ENCODE data around the gene ETV1. TPM values are rescaled to one million over a fixed set of nuclear protein-coding genes. Genes with fewer than 3 reads are reported as not detected.

The ETV1 gene
- total RNA-seq, 2 donors from 2014 or later, result 15.8 to 31.2 TPM

GRCh38 chr7:13848681-13849131 lies 140.8 kb downstream of the ETV1 start:
- no peaks in the 10 kb centered on the region for H3K36me3 ChIP-seq (ENCODE audit: control insufficient read depth, insufficient read depth, low read length)
- H3K27ac Mint-ChIP-seq, result no peak overlapping the region
- no peak overlapping the region for H3K27ac ChIP-seq (ENCODE audit: low read depth, low read length)
- WGBS, 2 experiments (ENCODE audit: insufficient coverage in 1 of 2, insufficient read length in 1 of 2), result 95 to 100% methylated on average over 4 to 5 of the region's 5 CpGs
- H3K4me1 Mint-ChIP-seq, result peaks cover 21% of the 10 kb centered on the region
- no peak overlapping the region for H3K4me3 ChIP-seq (ENCODE audit: low read length)
- no peaks in the 10 kb centered on the region for H3K27me3 ChIP-seq (ENCODE audit: control insufficient read depth, insufficient read depth, low read length, poor library complexity, severe bottlenecking)
- H3K36me3 Mint-ChIP-seq (ENCODE audit: low read depth), result no peaks in the 10 kb centered on the region
- no peaks in the 10 kb centered on the region for H3K9me3 ChIP-seq (ENCODE audit: control insufficient read depth, low read length)
- H3K4me3 Mint-ChIP-seq, result no peak overlapping the region
- DNase-seq, result no peak
- H3K4me1 ChIP-seq (ENCODE audit: control insufficient read depth, insufficient read depth, low read length), result peaks cover 3% of the 10 kb centered on the region
- no peak overlapping the region for H3K9ac ChIP-seq (ENCODE audit: extremely low read depth, low read length, poor library complexity, severe bottlenecking)
- no peaks in the 10 kb centered on the region for H3K9me3 Mint-ChIP-seq
- TF ChIP-seq CTCF (conservative IDR thresholded peaks at IDR 0.05), result no peak
- H3K27me3 Mint-ChIP-seq (ENCODE audit: insufficient read depth), result no peaks in the 10 kb centered on the region

- no peak for DNase-seq
- 91 to 100% methylated on average over 3 to 4 of the region's 4 CpGs for WGBS, 2 experiments (ENCODE audit: insufficient coverage in 1 of 2, insufficient read length in 1 of 2)
- H3K27ac Mint-ChIP-seq, result no peak overlapping the region
Measured at GRCh38 chr7:13846386-13846785, 143.1 kb downstream of the ETV1 start.

GRCh38 chr7:13845601-13846000 lies 143.9 kb downstream of the ETV1 start:
- Histone ChIP-seq H3K27ac (ENCODE audit: low read depth, low read length) (no peak overlapping the region), H3K4me3 (ENCODE audit: low read length) (no peak overlapping the region), H3K4me1 (ENCODE audit: control insufficient read depth, insufficient read depth, low read length) (no peaks in the 10 kb centered on the region), H3K36me3 (ENCODE audit: control insufficient read depth, insufficient read depth, low read length) (no peaks in the 10 kb centered on the region), H3K9me3 (ENCODE audit: control insufficient read depth, low read length) (no peaks in the 10 kb centered on the region), H3K9ac (ENCODE audit: extremely low read depth, low read length, poor library complexity, severe bottlenecking) (no peak overlapping the region), H3K27me3 (ENCODE audit: control insufficient read depth, insufficient read depth, low read length, poor library complexity, severe bottlenecking) (no peaks in the 10 kb centered on the region)
- Mint-ChIP-seq H3K27me3 (ENCODE audit: insufficient read depth) (no peaks in the 10 kb centered on the region), H3K4me3 (no peak overlapping the region), H3K36me3 (ENCODE audit: low read depth) (no peaks in the 10 kb centered on the region), H3K4me1 (peaks cover 13% of the 10 kb centered on the region), H3K9me3 (no peaks in the 10 kb centered on the region), H3K27ac (no peak overlapping the region)
- WGBS, 2 experiments (ENCODE audit: insufficient coverage in 1 of 2, insufficient read length in 1 of 2), result 100% methylated on average over 2 of the region's 3 CpGs; no CpG with 5 or more reads in 1 of the 2 experiments
- no peak for DNase-seq
- no peak for TF ChIP-seq CTCF (conservative IDR thresholded peaks at IDR 0.05)

More at GRCh38 chr7:13846386-13846785, 143.1 kb downstream of the ETV1 start:
- peaks cover 14% of the 10 kb centered on the region for H3K4me1 Mint-ChIP-seq
- H3K27me3 Mint-ChIP-seq (ENCODE audit: insufficient read depth), result no peaks in the 10 kb centered on the region
- Histone ChIP-seq H3K36me3 (ENCODE audit: control insufficient read depth, insufficient read depth, low read length) (no peaks in the 10 kb centered on the region), H3K9me3 (ENCODE audit: control insufficient read depth, low read length) (no peaks in the 10 kb centered on the region), H3K27ac (ENCODE audit: low read depth, low read length) (no peak overlapping the region), H3K4me3 (ENCODE audit: low read length) (no peak overlapping the region), H3K9ac (ENCODE audit: extremely low read depth, low read length, poor library complexity, severe bottlenecking) (no peak overlapping the region), H3K27me3 (ENCODE audit: control insufficient read depth, insufficient read depth, low read length, poor library complexity, severe bottlenecking) (no peaks in the 10 kb centered on the region), H3K4me1 (ENCODE audit: control insufficient read depth, insufficient read depth, low read length) (no peaks in the 10 kb centered on the region)
- no peaks in the 10 kb centered on the region for H3K9me3 Mint-ChIP-seq
- no peaks in the 10 kb centered on the region for H3K36me3 Mint-ChIP-seq (ENCODE audit: low read depth)
- no peak for TF ChIP-seq CTCF (conservative IDR thresholded peaks at IDR 0.05)
- H3K4me3 Mint-ChIP-seq, result no peak overlapping the region
